H1 (cell line): ENCODE measurements around the gene CXorf49B. TPM values are rescaled to one million over a fixed set of nuclear protein-coding genes. Genes with fewer than 3 reads are reported as not detected.
"Not testable (repeated sequence)": the region's sequence is repeated elsewhere in the genome, so short reads cannot be mapped to it uniquely, and the experiment has no call there.

Source experiments
- CTCF ChIA-PET: fragments of 300-600 bp; sonication (Branson Sonifier 250); formaldehyde crosslinking; loops from one replicate; lab custom pipeline; 2021; ENCODE audit not compliant: partially characterized antibody; lab: Charles Lee
- POLR2A ChIA-PET: fragments of 300-600 bp; sonication (Branson Sonifier 250); formaldehyde crosslinking; loops from one replicate; lab custom pipeline; 2021; ENCODE audit warnings: inconsistent platforms; ENCODE audit not compliant: partially characterized antibody; lab: Charles Lee
- DNase-seq, 2 experiments: peaks; one replicate each; pipeline versions ENCODE4 v3.0.0 to v3.0.0-alpha.2; 2010 to 2022; ENCODE audit warnings: low spot score in 2 of 2, low read depth in 1 of 2, mixed read lengths in 1 of 2
- FAIRE-seq: peaks from 2 replicates; lab custom pipeline; 2011; peaks lifted over from hg19 to GRCh38; lab: Jason Lieb, UNC
- H2AFZ ChIP-seq: 2 replicates; pipeline ENCODE4 v1.8.1; 2012; ENCODE audit warnings: low read length, inconsistent platforms
- H2AK5ac ChIP-seq: 2 replicates; pipeline ENCODE4 v1.6.1; 2013; ENCODE audit warnings: low read depth, low read length
- H2BK120ac ChIP-seq: replicated peaks from 2 replicates; pipeline ENCODE3; 2013; ENCODE audit warnings: low read depth, low read length, inconsistent platforms
- H2BK12ac ChIP-seq: 2 replicates; pipeline ENCODE4 v1.6.1; 2013; ENCODE audit warnings: low read depth, low read length
- H2BK15ac ChIP-seq: 2 replicates; pipeline ENCODE4 v1.6.1; 2013; ENCODE audit warnings: low read length
- H2BK20ac ChIP-seq: 2 replicates; pipeline ENCODE4 v1.6.1; 2013; ENCODE audit warnings: low read length
- H2BK5ac ChIP-seq: 2 replicates; pipeline ENCODE4 v1.6.1; 2013; ENCODE audit warnings: low read depth, low read length
- H3K14ac ChIP-seq: 2 replicates; pipeline ENCODE4 v1.6.1; 2013; ENCODE audit warnings: inconsistent platforms; ENCODE audit not compliant: insufficient read length
- H3K18ac ChIP-seq: 2 replicates; pipeline ENCODE4 v1.6.1; 2013; ENCODE audit warnings: low read length; ENCODE audit errors: extremely low read depth
- H3K23ac ChIP-seq: 2 replicates; pipeline ENCODE4 v1.6.1; 2013; ENCODE audit warnings: inconsistent platforms; ENCODE audit not compliant: insufficient read length
- H3K23me2 ChIP-seq: 2 replicates; pipeline ENCODE4 v1.6.1; 2013; ENCODE audit warnings: low read depth, low read length
- H3K27ac ChIP-seq: 2 replicates; pipeline ENCODE4 v1.6.1; 2011; ENCODE audit warnings: low read depth, low read length, inconsistent platforms
- H3K27me3 ChIP-seq, 4 experiments: replicated peaks in 1 of 4; 1 replicate in 1 of 4; 2 replicates in 3 of 4; pipeline versions ENCODE4 v1.6.1 to v1.8.1; 2011 to 2013; ENCODE audit warnings: low read length in 3 of 4, mild to moderate bottlenecking in 3 of 4, inconsistent platforms in 2 of 4, mixed read lengths in 2 of 4, moderate library complexity in 1 of 4; ENCODE audit not compliant: control insufficient read depth in 3 of 4, insufficient read depth in 3 of 4; ENCODE audit errors: extremely low read depth in 1 of 4
- H3K36me3 ChIP-seq, 4 experiments: 2 replicates each; pipeline versions ENCODE4 v1.6.1 to v1.8.1; 2011 to 2013; ENCODE audit warnings: mild to moderate bottlenecking in 4 of 4, low read length in 3 of 4, moderate library complexity in 2 of 4, control low read depth in 1 of 4, inconsistent platforms in 1 of 4; ENCODE audit not compliant: insufficient read depth in 4 of 4, control insufficient read depth in 2 of 4
- H3K4ac ChIP-seq: replicated peaks from 2 replicates; pipeline ENCODE3; 2013; ENCODE audit warnings: low read length, low read depth, mixed read lengths, inconsistent platforms; ENCODE audit not compliant: insufficient read length
- H3K4me1 ChIP-seq, 4 experiments: replicated peaks in 1 of 4; 1 replicate in 1 of 4; 2 replicates in 3 of 4; pipeline versions ENCODE4 v1.6.1 to v1.8.1; 2011 to 2013; ENCODE audit warnings: low read length in 3 of 4, inconsistent platforms in 2 of 4, mixed read lengths in 1 of 4; ENCODE audit not compliant: insufficient read depth in 4 of 4, control insufficient read depth in 3 of 4
- H3K4me2 ChIP-seq, 2 experiments: 2 replicates each; pipeline versions ENCODE4 v1.6.1 to v1.8.1; 2011 to 2013; ENCODE audit warnings: low read depth in 2 of 2, low read length in 2 of 2, control low read depth in 1 of 2, inconsistent platforms in 1 of 2, mild to moderate bottlenecking in 1 of 2; ENCODE audit not compliant: insufficient read depth in 1 of 2
- H3K4me3 ChIP-seq, 4 experiments: fragments of 200-600, 300-600 bp in 1 of 4; sonication (generic), shearing (Covaris generic), sonication (Bioruptor Twin) in 1 of 4; 2 replicates each; pipeline versions ENCODE4 v1.5.1 to v1.8.1; 2011 to 2016; ENCODE audit warnings: low read length in 4 of 4, low read depth in 3 of 4, control low read depth in 2 of 4, inconsistent platforms in 2 of 4, mild to moderate bottlenecking in 2 of 4, mixed read lengths in 1 of 4, moderate library complexity in 1 of 4; ENCODE audit not compliant: insufficient read depth in 2 of 4; ENCODE audit errors: extremely low read depth in 1 of 4
- H3K56ac ChIP-seq: replicated peaks from 2 replicates; pipeline ENCODE3; 2013; ENCODE audit warnings: low read depth, mild to moderate bottlenecking, mixed read lengths, low read length, inconsistent platforms; ENCODE audit not compliant: insufficient read length
- H3K79me1 ChIP-seq: 2 replicates; pipeline ENCODE4 v1.6.1; 2013; ENCODE audit warnings: low read depth, low read length, control low read depth
- H3K79me2 ChIP-seq, 2 experiments: 2 replicates each; pipeline versions ENCODE4 v1.6.1 to v1.8.1; 2012 to 2013; ENCODE audit warnings: low read length in 2 of 2, mild to moderate bottlenecking in 2 of 2, inconsistent platforms in 1 of 2; ENCODE audit not compliant: insufficient read depth in 2 of 2, control insufficient read depth in 1 of 2
- H3K9ac ChIP-seq, 4 experiments: replicated peaks in 1 of 4; 1 replicate in 1 of 4; 2 replicates in 3 of 4; pipeline versions ENCODE4 v1.6.1 to v1.8.1; 2011 to 2013; ENCODE audit warnings: low read depth in 3 of 4, low read length in 3 of 4, control low read depth in 2 of 4, mild to moderate bottlenecking in 2 of 4, moderate library complexity in 2 of 4, inconsistent platforms in 1 of 4; ENCODE audit errors: extremely low read depth in 1 of 4
- H3K9me3 ChIP-seq, 2 experiments: 2 replicates each; pipeline versions ENCODE4 v1.6.1 to v1.8.1; 2012 to 2013; ENCODE audit warnings: mild to moderate bottlenecking in 2 of 2, moderate library complexity in 2 of 2, control low read depth in 1 of 2, inconsistent platforms in 1 of 2, low read depth in 1 of 2, low read length in 1 of 2, mixed read lengths in 1 of 2; ENCODE audit not compliant: insufficient read depth in 2 of 2
- H4K20me1 ChIP-seq, 2 experiments: replicated peaks in 1 of 2; 2 replicates each; pipeline versions ENCODE3 to v1.8.1; 2011 to 2013; ENCODE audit warnings: inconsistent platforms in 2 of 2, low read length in 2 of 2, mild to moderate bottlenecking in 1 of 2; ENCODE audit not compliant: insufficient read depth in 2 of 2, control insufficient read depth in 1 of 2
- H4K5ac ChIP-seq: 2 replicates; pipeline ENCODE4 v1.6.1; 2013; ENCODE audit warnings: low read length, low read depth, mixed read lengths, inconsistent platforms; ENCODE audit not compliant: insufficient read length
- H4K8ac ChIP-seq: 2 replicates; pipeline ENCODE4 v1.8.0; 2013; ENCODE audit warnings: mild to moderate bottlenecking, moderate library complexity, low read length, inconsistent platforms; ENCODE audit not compliant: insufficient read depth; ENCODE audit errors: extremely low read depth
- H4K91ac ChIP-seq: replicated peaks from 2 replicates; pipeline ENCODE3; 2013; ENCODE audit warnings: low read length, mixed read lengths, inconsistent platforms; ENCODE audit not compliant: insufficient read length
- WGBS, 2 experiments: shearing (Covaris generic) in 1 of 2; methylation state at CpG; one replicate each; pipeline versions ENCODE4 v1.1.6 to v1.1.7; 2013 to 2015; ENCODE audit warnings: low lambda C conversion rate in 2 of 2, mixed read lengths in 2 of 2, inconsistent platforms in 1 of 2, low coverage in 1 of 2, missing lambda C conversion rate in 1 of 2; ENCODE audit not compliant: insufficient replicate concordance in 2 of 2, insufficient coverage in 1 of 2, insufficient read length in 1 of 2; ENCODE audit errors: extremely low coverage in 1 of 2, missing lambda C conversion rate in 1 of 2; 5-methylcytosine and 5-hydroxymethylcytosine counted together
- polyA plus RNA-seq, 7 experiments: library from polyadenylated mRNA; depleted of rRNA in 3 of 7; stranded (reverse) in 5 of 7; unstranded in 2 of 7; fragments of >200 nt in 5 of 7; fragments of 200-250 nt in 2 of 7; gene quantifications; 1 replicate in 5 of 7; 2 replicates in 1 of 7; 4 replicates in 1 of 7; pipeline versions ENCODE4 v1.2.1 to v1.2.3, GENCODE V29; 2011 to 2013; ENCODE audit warnings: missing spikeins in 2 of 7, mixed read lengths in 2 of 7
- total RNA-seq: library from RNA; stranded (reverse); fragmentation: NEBNext Ultra II Directional; extraction: Animal tissue kit (Norgen Biotek cat#: 25700); gene quantifications from 2 replicates; pipeline ENCODE4 v1.2.1, GENCODE V29; 2021

The CXorf49B gene
- total and polyA plus RNA-seq, 2 of the 8 experiments (the other 6 are each of a cell fraction or from before 2014, with no cell fraction given) = not detected

- not testable (repeated sequence) for H2AFZ ChIP-seq
Observed at GRCh38 chrX:71715551-71715950, 47.6 kb upstream of the CXorf49B start.

GRCh38 chrX:71716323-71716722, 46.8 kb upstream of the CXorf49B start:
- H3K27ac ChIP-seq, H3K9me3 ChIP-seq, H3K4me2 ChIP-seq, H2BK20ac ChIP-seq, H2BK120ac ChIP-seq, H2AK5ac ChIP-seq, H3K79me2 ChIP-seq, H3K4ac ChIP-seq, H3K18ac ChIP-seq, H3K4me3 ChIP-seq, H3K4me1 ChIP-seq, H4K8ac ChIP-seq, FAIRE-seq, H4K20me1 ChIP-seq, H3K79me1 ChIP-seq, H3K27me3 ChIP-seq, H3K36me3 ChIP-seq, H3K9ac ChIP-seq, H3K14ac ChIP-seq, H3K23ac ChIP-seq, POLR2A ChIA-PET, H2BK5ac ChIP-seq, H4K91ac ChIP-seq, H2BK12ac ChIP-seq, CTCF ChIA-PET, DNase-seq, H2BK15ac ChIP-seq, H4K5ac ChIP-seq, H3K56ac ChIP-seq, H3K23me2 ChIP-seq, H2AFZ ChIP-seq: not testable (repeated sequence)
- no CpG with 5 or more reads among the region's 12 CpGs for WGBS, 2 experiments

More at GRCh38 chrX:71715551-71715950, 47.6 kb upstream of the CXorf49B start:
- H4K5ac ChIP-seq, H3K14ac ChIP-seq, H3K4me3 ChIP-seq, H3K9ac ChIP-seq, H2BK20ac ChIP-seq, H3K27me3 ChIP-seq, H3K4me2 ChIP-seq, H3K23me2 ChIP-seq, DNase-seq, H3K27ac ChIP-seq, H2BK120ac ChIP-seq, H3K23ac ChIP-seq, CTCF ChIA-PET, H3K9me3 ChIP-seq, POLR2A ChIA-PET, H3K4me1 ChIP-seq, H3K79me1 ChIP-seq, H2BK15ac ChIP-seq, H2AK5ac ChIP-seq, H4K91ac ChIP-seq, H2BK12ac ChIP-seq, H3K56ac ChIP-seq, H3K18ac ChIP-seq, H3K36me3 ChIP-seq, H4K20me1 ChIP-seq, H4K8ac ChIP-seq, H3K79me2 ChIP-seq, H2BK5ac ChIP-seq, H3K4ac ChIP-seq: not testable (repeated sequence)
- peak; percentile 81 for FAIRE-seq
- no CpG with 5 or more reads among the region's 8 CpGs for WGBS, 2 experiments
